BLaER1 treated with 17β-estradiol and CSF1 and Interleukin-3, amounts not matched to agents 10 nM and 100 nM (cell line): ENCODE data around the gene NPR3.
A peak's percentile ranks its signal among the peaks of the same experiment; 100 is the strongest.

Experiments used
- H3K27ac ChIP-seq, 11 experiments: shearing (Covaris generic); formaldehyde crosslinking; 2 replicates each; pipeline ENCODE4 v1.8.1; 2022
- H3K27me3 ChIP-seq, 11 experiments: shearing (Covaris generic); formaldehyde crosslinking; 2 replicates each; pipeline ENCODE4 v1.8.1; 2022
- H3K36me3 ChIP-seq, 11 experiments: shearing (Covaris generic); formaldehyde crosslinking; 2 replicates each; pipeline ENCODE4 v1.8.1; 2022
- H3K4me1 ChIP-seq, 10 experiments: shearing (Covaris generic); formaldehyde crosslinking; 2 replicates each; pipeline ENCODE4 v1.8.1; 2022
- H3K4me2 ChIP-seq, 11 experiments: shearing (Covaris generic); formaldehyde crosslinking; 2 replicates each; pipeline ENCODE4 v1.8.1; 2022
- H3K4me3 ChIP-seq, 10 experiments: shearing (Covaris generic); formaldehyde crosslinking; 2 replicates each; pipeline ENCODE4 v1.8.1; 2022
- H3K9ac ChIP-seq, 11 experiments: shearing (Covaris generic); formaldehyde crosslinking; 2 replicates each; pipeline ENCODE4 v1.8.1; 2022
- H3K9me3 ChIP-seq, 11 experiments: shearing (Covaris generic); formaldehyde crosslinking; replicated peaks in 1 of 11; 2 replicates each; pipeline ENCODE4 v1.8.1; 2022
- H4K20me1 ChIP-seq, 11 experiments: shearing (Covaris generic); formaldehyde crosslinking; 2 replicates each; pipeline ENCODE4 v1.8.1; 2022
- Cebpa-rat ChIP-seq, 11 experiments: shearing (Covaris generic); IDR thresholded peaks; 2 replicates each; pipeline ENCODE4 v1.8.1; 2022

NPR3 gene, protein sequence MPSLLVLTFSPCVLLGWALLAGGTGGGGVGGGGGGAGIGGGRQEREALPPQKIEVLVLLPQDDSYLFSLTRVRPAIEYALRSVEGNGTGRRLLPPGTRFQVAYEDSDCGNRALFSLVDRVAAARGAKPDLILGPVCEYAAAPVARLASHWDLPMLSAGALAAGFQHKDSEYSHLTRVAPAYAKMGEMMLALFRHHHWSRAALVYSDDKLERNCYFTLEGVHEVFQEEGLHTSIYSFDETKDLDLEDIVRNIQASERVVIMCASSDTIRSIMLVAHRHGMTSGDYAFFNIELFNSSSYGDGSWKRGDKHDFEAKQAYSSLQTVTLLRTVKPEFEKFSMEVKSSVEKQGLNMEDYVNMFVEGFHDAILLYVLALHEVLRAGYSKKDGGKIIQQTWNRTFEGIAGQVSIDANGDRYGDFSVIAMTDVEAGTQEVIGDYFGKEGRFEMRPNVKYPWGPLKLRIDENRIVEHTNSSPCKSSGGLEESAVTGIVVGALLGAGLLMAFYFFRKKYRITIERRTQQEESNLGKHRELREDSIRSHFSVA

DNA sequence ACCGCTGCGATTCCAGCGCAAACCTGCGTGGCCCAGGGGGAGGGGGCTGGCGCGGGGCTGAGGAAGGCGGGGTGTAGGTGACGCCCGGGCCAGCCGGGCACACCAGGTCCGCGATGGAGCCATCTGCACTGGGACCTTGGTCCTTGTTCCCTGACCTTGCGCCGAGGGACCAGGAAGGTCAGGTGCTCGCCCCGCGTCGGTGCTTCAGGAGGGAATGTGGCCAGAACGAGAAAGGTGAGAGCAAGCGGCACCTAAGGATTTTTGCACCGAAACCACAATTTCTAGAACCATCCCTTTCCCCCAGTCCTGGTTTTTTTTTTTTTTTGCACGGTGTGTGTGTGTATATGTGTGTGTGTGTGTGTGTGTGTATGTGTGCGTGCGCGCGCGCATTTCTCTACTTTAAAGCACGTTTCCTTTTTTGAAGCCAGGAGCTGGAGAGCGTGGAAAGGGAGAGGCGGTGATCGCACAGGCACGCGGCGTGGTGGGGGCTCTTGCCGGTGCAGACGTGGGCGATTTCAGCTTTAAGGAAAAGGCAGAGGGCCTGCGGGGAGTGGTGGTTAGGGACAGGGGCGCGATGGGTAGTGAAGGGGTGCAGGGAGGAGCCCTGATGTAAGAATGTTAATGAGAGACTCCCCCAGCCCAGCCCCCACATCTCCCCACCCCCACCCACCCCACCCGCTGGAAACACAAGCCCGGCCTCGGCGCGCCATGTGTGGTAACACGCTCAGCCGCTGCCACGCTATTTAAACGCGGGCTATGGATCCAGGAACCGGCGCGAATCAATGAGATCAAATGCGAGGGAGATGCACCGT, at the start of gene NPR3:
NPR3 (plus strand) TSS at position 772 of the 812 bp plus-strand sequence. CDS start 456 bp downstream, outside the sequence.
- peak within 1 kb of the TSS in 4 of 11 experiments; percentile 28 to 36 (median 28); a peak in 2 of 22 replicates for H3K9ac ChIP-seq
- no peaks in the 10 kb centered on the region for H3K36me3 ChIP-seq
- H3K9me3 ChIP-seq: peaks cover 34 to 48% (median 45%) of the 10 kb centered on the region in 11 experiments
- H3K27me3 ChIP-seq: peaks cover 57 to 74% (median 69%) of the 10 kb centered on the region in 11 experiments
- H4K20me1 ChIP-seq: no peaks in the 10 kb centered on the region
- no peak within 1 kb of the TSS for H3K27ac ChIP-seq
- peak within 1 kb of the TSS; percentile 73 to 90 (median 80) for H3K4me2 ChIP-seq
- peak within 1 kb of the TSS; percentile 49 to 65 (median 58) for H3K4me3 ChIP-seq
- TF ChIP-seq Cebpa-rat (IDR thresholded peaks at IDR 0.05): no peak
- H3K4me1 ChIP-seq: peaks cover 0 to 10% (median 2%) of the 10 kb centered on the region in 10 experiments; a peak in 5 of 20 replicates

DNA sequence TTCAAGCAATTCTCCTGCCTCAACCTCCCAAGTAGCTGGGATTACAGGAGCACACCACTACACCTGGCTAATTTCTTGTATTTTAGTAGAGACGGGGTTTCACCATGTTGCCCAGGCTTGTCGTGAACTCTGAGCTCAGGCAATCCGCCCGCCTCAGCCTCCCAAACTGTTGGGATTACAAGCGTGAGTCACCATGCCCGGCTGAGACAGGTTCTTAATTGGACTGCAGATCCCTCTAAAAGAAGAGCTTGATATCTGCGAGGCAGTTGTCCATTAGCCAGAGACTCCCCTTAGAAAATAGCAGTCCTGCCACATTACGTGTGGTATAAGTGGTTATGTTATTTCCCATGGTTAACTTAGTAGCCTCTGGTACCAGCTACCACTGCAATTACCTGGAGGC, 46.6 kb upstream of the NPR3 start:
- no peaks in the 10 kb centered on the region for H3K4me1 ChIP-seq
- no peaks in the 10 kb centered on the region for H4K20me1 ChIP-seq
- H3K4me3 ChIP-seq: no peak overlapping the region
- H3K36me3 ChIP-seq: no peaks in the 10 kb centered on the region
- H3K27me3 ChIP-seq: no peaks in the 10 kb centered on the region
- no peak overlapping the region for H3K9ac ChIP-seq
- no peak for TF ChIP-seq Cebpa-rat (IDR thresholded peaks at IDR 0.05)
- H3K9me3 ChIP-seq: peaks cover 35 to 79% (median 50%) of the 10 kb centered on the region in 11 experiments
- no peak overlapping the region for H3K27ac ChIP-seq
- no peak overlapping the region for H3K4me2 ChIP-seq

DNA sequence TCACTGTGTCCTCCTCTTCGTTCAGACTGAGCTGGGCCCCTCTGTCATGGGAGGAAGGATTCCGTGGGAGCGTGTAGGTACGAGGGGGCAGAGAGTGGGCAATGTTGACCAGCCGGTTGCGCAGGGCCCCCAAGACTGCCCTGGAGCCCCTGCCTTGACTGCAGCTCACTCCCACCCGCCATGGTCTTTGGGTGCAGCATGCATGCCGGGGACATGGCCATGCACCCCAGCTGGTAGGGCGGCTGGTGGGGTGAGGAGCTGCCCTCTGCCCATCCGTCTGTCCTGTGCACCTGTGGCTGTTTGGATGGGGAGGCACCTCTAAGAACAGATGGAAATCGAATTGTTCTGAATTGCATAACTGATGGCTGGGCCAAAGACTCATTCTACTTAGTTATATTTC, 42.6 kb upstream of the NPR3 start:
- H3K36me3 ChIP-seq: no peaks in the 10 kb centered on the region
- no peak for TF ChIP-seq Cebpa-rat (IDR thresholded peaks at IDR 0.05)
- H3K4me2 ChIP-seq: no peak overlapping the region
- H3K27me3 ChIP-seq: no peaks in the 10 kb centered on the region
- peaks cover 42 to 80% (median 51%) of the 10 kb centered on the region in 11 experiments for H3K9me3 ChIP-seq
- no peak overlapping the region for H3K9ac ChIP-seq
- no peak overlapping the region for H3K27ac ChIP-seq
- H3K4me3 ChIP-seq: no peak overlapping the region
- H3K4me1 ChIP-seq: no peaks in the 10 kb centered on the region
- H4K20me1 ChIP-seq: no peaks in the 10 kb centered on the region

DNA sequence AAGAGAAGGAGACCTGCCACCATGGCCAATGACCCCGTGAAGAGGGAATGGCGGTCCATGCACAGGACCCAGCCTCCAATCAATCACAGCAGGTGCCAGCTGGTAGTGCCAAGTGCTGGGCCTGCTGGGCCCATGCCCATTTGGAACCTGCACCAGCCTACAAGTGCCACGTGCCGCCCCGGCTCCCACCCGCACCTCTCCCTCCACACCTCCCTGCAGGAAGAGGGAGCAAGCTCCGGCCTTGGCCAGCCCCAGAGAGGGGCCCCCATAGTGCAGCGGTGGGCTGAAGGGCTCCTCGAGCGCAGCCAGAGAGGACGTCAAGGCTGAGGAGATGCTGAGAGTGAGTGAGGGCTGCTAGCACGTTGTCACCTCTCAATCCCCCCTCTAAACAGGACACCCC, 37.8 kb upstream of the NPR3 start:
- no peak overlapping the region for H3K4me3 ChIP-seq

DNA sequence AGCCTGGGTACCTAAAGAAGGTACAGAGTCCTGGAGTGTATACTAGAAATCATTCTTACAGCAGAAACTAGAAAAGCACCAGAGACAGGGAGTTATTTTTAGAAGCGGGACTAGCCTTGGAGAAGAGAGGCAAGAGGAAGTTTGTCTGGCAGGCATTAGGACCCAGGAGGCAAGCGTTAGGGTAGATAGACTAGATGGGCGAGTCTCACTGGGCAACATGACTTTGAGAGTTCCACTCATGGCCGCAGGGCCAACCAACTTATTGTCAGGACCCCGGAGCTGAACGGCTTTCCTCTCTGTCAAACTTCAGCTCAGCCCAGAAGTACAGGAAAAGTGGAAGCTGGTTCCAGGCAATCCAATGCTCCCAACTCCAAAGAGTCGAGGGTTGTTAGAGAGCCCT, 34.1 kb upstream of the NPR3 start:
- Histone ChIP-seq H3K27ac (no peak overlapping the region), H3K4me2 (peak overlapping the region in 2 of 11 experiments; percentile 18; a peak in 1 of 22 replicates), H3K27me3 (no peaks in the 10 kb centered on the region), H3K4me1 (peaks cover 0 to 10% (median 5%) of the 10 kb centered on the region in 10 experiments; a peak in 5 of 20 replicates), H3K4me3 (no peak overlapping the region), H4K20me1 (no peaks in the 10 kb centered on the region), H3K36me3 (no peaks in the 10 kb centered on the region), H3K9ac (no peak overlapping the region), H3K9me3 (peaks cover 19 to 44% (median 37%) of the 10 kb centered on the region in 11 experiments)
- TF ChIP-seq Cebpa-rat (IDR thresholded peaks at IDR 0.05): no peak

More for the DNA sequence above, 37.8 kb upstream of the NPR3 start:
- no peaks in the 10 kb centered on the region for H3K36me3 ChIP-seq
- H3K9ac ChIP-seq: no peak overlapping the region
- H3K27me3 ChIP-seq: no peaks in the 10 kb centered on the region
- no peak for TF ChIP-seq Cebpa-rat (IDR thresholded peaks at IDR 0.05)
- H3K4me2 ChIP-seq: no peak overlapping the region
- H3K4me1 ChIP-seq: peaks cover 0 to 10% (median 0%) of the 10 kb centered on the region in 10 experiments; a peak in 2 of 20 replicates
- no peaks in the 10 kb centered on the region for H4K20me1 ChIP-seq
- H3K9me3 ChIP-seq: peaks cover 47 to 75% (median 65%) of the 10 kb centered on the region in 11 experiments
- H3K27ac ChIP-seq: no peak overlapping the region

DNA sequence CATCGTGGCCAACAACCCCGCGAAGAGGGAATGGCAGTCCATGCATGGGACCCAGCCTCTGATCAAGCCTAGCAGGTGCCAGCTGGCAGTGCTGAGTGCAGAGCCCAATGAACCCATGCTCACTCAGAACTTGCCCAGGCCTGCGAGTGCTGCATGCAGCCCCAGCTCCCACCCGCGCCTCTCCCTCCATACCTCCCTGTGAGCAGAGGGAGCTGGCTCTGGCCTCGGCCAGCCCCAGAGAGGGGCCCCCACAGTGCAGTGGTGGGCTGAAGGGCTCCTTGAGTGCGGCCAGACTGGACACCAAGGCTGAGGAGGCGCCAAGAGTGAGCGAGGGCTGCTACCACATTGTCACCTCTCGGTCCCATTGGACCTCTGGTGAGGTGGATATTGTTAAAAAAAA, 32.6 kb upstream of the NPR3 start:
- no peak overlapping the region for H3K4me2 ChIP-seq
- H3K27ac ChIP-seq: no peak overlapping the region
- no peaks in the 10 kb centered on the region for H3K27me3 ChIP-seq
- H3K36me3 ChIP-seq: no peaks in the 10 kb centered on the region
- peaks cover 13 to 38% (median 31%) of the 10 kb centered on the region in 11 experiments; a peak in 21 of 22 replicates for H3K9me3 ChIP-seq
- peaks cover 0 to 10% (median 5%) of the 10 kb centered on the region in 10 experiments; a peak in 5 of 20 replicates for H3K4me1 ChIP-seq
- H3K4me3 ChIP-seq: no peak overlapping the region
- TF ChIP-seq Cebpa-rat (IDR thresholded peaks at IDR 0.05): no peak
- no peak overlapping the region for H3K9ac ChIP-seq
- no peaks in the 10 kb centered on the region for H4K20me1 ChIP-seq

DNA sequence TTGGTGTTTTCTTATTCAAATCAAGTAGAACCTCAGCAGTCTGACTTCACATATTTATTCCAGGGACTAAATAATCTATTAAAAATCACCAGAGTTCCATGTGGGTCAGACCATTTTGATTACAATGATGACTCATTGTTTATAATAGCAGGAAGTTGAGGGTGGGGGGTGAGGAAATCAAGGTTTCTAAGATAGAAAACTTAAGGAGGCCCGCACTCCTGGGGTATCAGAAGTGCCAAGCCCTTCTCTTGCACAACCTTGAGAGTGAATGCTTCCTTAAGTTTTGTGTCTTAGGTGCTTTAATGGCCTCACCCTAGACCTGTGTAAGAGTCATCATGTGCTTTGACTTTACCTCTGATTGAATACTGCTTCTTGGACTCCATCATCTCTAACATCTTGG, 31.9 kb upstream of the NPR3 start:
- Histone ChIP-seq H3K36me3 (no peaks in the 10 kb centered on the region; a peak in 2 of 22 replicates), H3K4me3 (no peak overlapping the region), H3K9me3 (peaks cover 15 to 38% (median 33%) of the 10 kb centered on the region in 11 experiments), H3K9ac (no peak overlapping the region), H4K20me1 (no peaks in the 10 kb centered on the region), H3K4me2 (peak overlapping the region in 3 of 11 experiments; percentile 12 to 16 (median 13); a peak in 1 of 22 replicates), H3K27ac (no peak overlapping the region), H3K4me1 (peaks cover 0 to 10% (median 5%) of the 10 kb centered on the region in 10 experiments; a peak in 5 of 20 replicates), H3K27me3 (no peaks in the 10 kb centered on the region)
- TF ChIP-seq Cebpa-rat (IDR thresholded peaks at IDR 0.05): no peak

DNA sequence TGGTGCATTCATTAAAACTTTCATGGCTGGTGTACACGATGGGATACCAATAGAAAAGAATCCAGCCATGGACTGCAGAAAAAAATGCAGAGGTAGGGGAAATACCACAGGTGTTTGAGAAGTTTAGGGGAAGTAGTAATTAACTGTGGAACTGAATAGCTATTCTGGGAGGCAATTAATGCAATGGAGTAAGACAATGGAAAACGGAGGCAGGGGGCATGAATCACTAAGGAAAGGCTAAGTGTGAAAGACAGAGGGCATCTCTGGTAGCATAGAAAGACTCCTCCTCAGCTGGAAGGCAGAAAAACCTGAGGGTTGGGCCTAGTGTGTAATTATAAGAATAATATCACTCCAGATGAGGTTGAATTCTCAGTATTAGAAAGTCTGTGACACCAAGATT, 30.9 kb upstream of the NPR3 start:
- H3K36me3 ChIP-seq: no peaks in the 10 kb centered on the region; a peak in 2 of 22 replicates
- peaks cover 24 to 46% (median 40%) of the 10 kb centered on the region in 11 experiments for H3K9me3 ChIP-seq
- H3K27ac ChIP-seq: no peak overlapping the region
- no peak overlapping the region for H3K4me2 ChIP-seq
- H3K4me1 ChIP-seq: peaks cover 0 to 10% (median 5%) of the 10 kb centered on the region in 10 experiments; a peak in 5 of 20 replicates
- no peaks in the 10 kb centered on the region for H4K20me1 ChIP-seq
- H3K27me3 ChIP-seq: no peaks in the 10 kb centered on the region
- TF ChIP-seq Cebpa-rat (IDR thresholded peaks at IDR 0.05): no peak
- H3K9ac ChIP-seq: no peak overlapping the region
- no peak overlapping the region for H3K4me3 ChIP-seq

DNA sequence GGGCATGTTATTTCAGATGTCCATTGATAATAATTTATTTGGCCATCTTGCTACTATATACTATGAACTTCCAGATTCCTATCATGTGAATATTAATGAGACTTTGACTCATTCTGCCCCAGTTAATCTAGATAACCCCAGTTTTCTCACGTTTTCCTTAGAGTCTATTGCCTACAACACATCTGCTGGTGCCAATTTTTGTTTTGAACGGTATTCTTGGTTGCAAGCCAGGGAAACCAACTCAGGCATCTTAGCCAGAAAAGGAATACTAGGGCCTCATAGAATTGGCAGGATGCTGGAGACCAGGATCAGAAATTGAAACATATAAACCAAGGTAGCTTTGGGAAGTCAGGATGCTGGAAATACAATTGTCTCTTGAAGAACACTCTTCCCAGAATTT, 28.0 kb upstream of the NPR3 start:
- H3K4me2 ChIP-seq: no peak overlapping the region
- H3K27me3 ChIP-seq: no peaks in the 10 kb centered on the region
- peaks cover 0 to 13% (median 2%) of the 10 kb centered on the region in 10 experiments; a peak in 4 of 20 replicates for H3K4me1 ChIP-seq
- no peak overlapping the region for H3K4me3 ChIP-seq
- no peaks in the 10 kb centered on the region for H4K20me1 ChIP-seq
- TF ChIP-seq Cebpa-rat (IDR thresholded peaks at IDR 0.05): no peak
- no peak overlapping the region for H3K9ac ChIP-seq
- no peak overlapping the region for H3K27ac ChIP-seq
- peaks cover 29 to 45% (median 38%) of the 10 kb centered on the region in 11 experiments for H3K9me3 ChIP-seq
- H3K36me3 ChIP-seq: no peaks in the 10 kb centered on the region; a peak in 2 of 22 replicates
